HFF-Myc (cell line): ENCODE data around the gene PPP6R2.

ENCODE experiments used
- DNase-seq: peaks from one replicate; pipeline ENCODE4 v3.0.0-alpha.2; 2011; ENCODE audit warnings: low read depth; ENCODE audit errors: extremely low read depth
- H3K4me3 ChIP-seq: replicated peaks from 2 replicates; pipeline ENCODE4 v1.5.1; 2011; ENCODE audit warnings: low read depth, mild to moderate bottlenecking, control low read depth, low read length
- CTCF ChIP-seq: IDR thresholded peaks from 2 replicates; pipeline ENCODE4 v1.5.1; 2012; ENCODE audit warnings: mild to moderate bottlenecking, low read depth, low read length, control low read depth; ENCODE audit errors: missing control alignments

The PPP6R2 gene

GRCh38 chr22:50342651-50343540, at the start of gene PPP6R2:
PPP6R2 (plus strand) TSS chr22:50343327; CDS start chr22:50393909, 50,582 bp downstream.
- no peak for DNase-seq
- no peak for TF ChIP-seq CTCF
- H3K4me3 ChIP-seq, result peak within 1 kb of the TSS; percentile 66

GRCh38 chr22:50293441-50294318, 49.4 kb upstream of the PPP6R2 start:
- TF ChIP-seq CTCF, result no peak
- no peak for DNase-seq
- peak overlapping the region; percentile 32 for H3K4me3 ChIP-seq

- TF ChIP-seq CTCF, result no peak
- peak overlapping the region; percentile 32 for H3K4me3 ChIP-seq
- no peak for DNase-seq
These were observed 48.8 kb upstream of the PPP6R2 start for GRCh38 chr22:50294319-50294656.

- DNase-seq, result no peak
- TF ChIP-seq CTCF, result no peak
- no peak overlapping the region for H3K4me3 ChIP-seq
These were observed 46.3 kb upstream of the PPP6R2 start for GRCh38 chr22:50296658-50297490.

- no peak for DNase-seq
- no peak overlapping the region for H3K4me3 ChIP-seq
- TF ChIP-seq CTCF, result no peak
These were observed 45.4 kb upstream of the PPP6R2 start for GRCh38 chr22:50297510-50298265.

- no peak overlapping the region for H3K4me3 ChIP-seq
- TF ChIP-seq CTCF, result no peak
- DNase-seq, result no peak
These were observed 44.9 kb upstream of the PPP6R2 start for GRCh38 chr22:50298266-50298637.
